Measurements from ENCODE around the gene ASB9.
"Not testable (repeated sequence)": the region's sequence is repeated elsewhere in the genome, so short reads cannot be mapped to it uniquely, and the experiment has no call there.

GRCh38 chrX:15273275-15273674, 3.4 kb upstream of the ASB9 start:
- TF ChIP-seq ZSCAN30 (tag by site-specific recombination; IDR thresholded peaks at IDR 0.05); ZNF10 (tag by site-specific recombination; IDR thresholded peaks at IDR 0.05); CTCF (tag by site-specific recombination; IDR thresholded peaks at IDR 0.05); ZNF585B (tag by site-specific recombination; IDR thresholded peaks at IDR 0.05); ZNF274 (IDR thresholded peaks at IDR 0.05; ENCODE audit: low read length); ZNF274 (tag by site-specific recombination; IDR thresholded peaks at IDR 0.05; ENCODE audit: borderline replicate concordance); ZFHX2 (tag by site-specific recombination; conservative IDR thresholded peaks at IDR 0.05); BCL11A (tag by site-specific recombination; IDR thresholded peaks at IDR 0.05; ENCODE audit: low read depth); ZNF521 (tag by site-specific recombination; IDR thresholded peaks at IDR 0.05); ZNF768 (tag by site-specific recombination; IDR thresholded peaks at IDR 0.05); PRDM10 (tag by site-specific recombination; IDR thresholded peaks at IDR 0.05); ZNF140 (tag by site-specific recombination; IDR thresholded peaks at IDR 0.05); ZFP3 (tag by site-specific recombination; IDR thresholded peaks at IDR 0.05; ENCODE audit: low read depth); ZNF76 (tag by site-specific recombination; IDR thresholded peaks at IDR 0.05; ENCODE audit: borderline replicate concordance, low read depth); MYNN (tag by site-specific recombination; IDR thresholded peaks at IDR 0.05; ENCODE audit: borderline replicate concordance): not testable (repeated sequence)
